Measurements from ENCODE around the gene WNT7A.

DNA sequence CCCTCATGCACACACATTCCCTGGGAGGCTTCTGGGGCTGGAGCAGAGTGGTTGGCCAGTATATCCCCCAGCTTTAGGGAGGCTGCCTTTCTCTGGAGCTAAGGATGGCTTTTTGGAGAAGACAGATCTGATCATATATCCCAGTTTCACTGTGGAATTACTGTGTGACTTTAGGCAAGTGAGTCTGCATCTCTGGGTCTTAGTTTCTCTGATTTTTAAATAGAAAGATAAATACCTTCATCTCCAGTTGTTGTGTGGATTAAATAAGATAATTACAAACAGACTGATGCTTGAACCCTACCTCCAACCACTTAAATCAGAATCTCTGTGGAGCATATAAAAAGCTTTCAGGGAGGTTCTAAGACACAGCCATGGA lies 11.1 kb upstream of the WNT7A start:
- TF ChIP-seq CTCF (IDR thresholded peaks at IDR 0.05; ENCODE audit: low read length) (no peak), EZH2phosphoT487 (IDR thresholded peaks at IDR 0.05; ENCODE audit: low read length) (no peak), EZH2 (optimal IDR thresholded peaks at IDR 0.05; ENCODE audit: low read depth, low read length) (no peak)
